GM12878 (cell line): ENCODE measurements around the gene IFT172. TPM values are rescaled to one million over a fixed set of nuclear protein-coding genes. Genes with fewer than 3 reads are reported as not detected.
A peak's percentile ranks its signal among the peaks of the same experiment; 100 is the strongest.

ENCODE experiments used
- ATAC-seq: fragments of 200-7000 bp; cut with Tn5 transposase; 3 replicates; pipeline ENCODE4 v1.9.1; 2020; ENCODE audit warnings: mild to moderate bottlenecking, moderate library complexity
- BruUV-seq: library from RNA; stranded (reverse); fragments of 400-500 nt; replicated peaks from 2 replicates; lab custom pipeline; 2021; lab: Mats Ljungman, UMichigan
- CTCF ChIA-PET: fragments of 300-600 bp; sonication (Branson Sonifier 250); formaldehyde crosslinking; extraction: SDS; loops from one replicate; lab custom pipeline; 2021; ENCODE audit warnings: inconsistent platforms; lab: Yijun Ruan, JAX
- POLR2A ChIA-PET: fragments of 350-600 bp; formaldehyde crosslinking; extraction: SDS; loops from one replicate; lab custom pipeline; 2021; ENCODE audit warnings: inconsistent platforms; lab: Charles Lee
- RAD21 ChIA-PET: fragments of 300-600 bp; sonication (Branson Sonifier 250); formaldehyde crosslinking; loops from one replicate; lab custom pipeline; 2023; ENCODE audit warnings: antibody characterized with exemption; ENCODE audit not compliant: unreplicated experiment; lab: Charles Lee
- SMC1A ChIA-PET: fragments of 300-600 bp; sonication (Branson Sonifier 250); formaldehyde crosslinking; loops from one replicate; lab custom pipeline; 2023; ENCODE audit not compliant: unreplicated experiment, uncharacterized antibody; lab: Charles Lee
- DNase-seq: peaks from one replicate; pipeline ENCODE4 v3.0.0-alpha.2; 2011; ENCODE audit warnings: low read depth, low spot score
- FAIRE-seq: peaks from 3 replicates; lab custom pipeline; 2011; peaks lifted over from hg19 to GRCh38; lab: Jason Lieb, UNC
- H2AFZ ChIP-seq: 2 replicates; pipeline ENCODE4 v1.6.0; 2011; ENCODE audit warnings: low read depth, low read length, control low read depth; ENCODE audit not compliant: control insufficient read depth
- H3K27ac ChIP-seq: 2 replicates; pipeline ENCODE4 v1.5.1; 2011; ENCODE audit warnings: control low read depth; ENCODE audit not compliant: control insufficient read depth, insufficient read depth
- H3K27me3 ChIP-seq, 2 experiments: replicated peaks in 1 of 2; 2 replicates each; pipeline versions ENCODE4 v1.6.0 to v1.6.1; 2011; ENCODE audit warnings: low read length in 1 of 2; ENCODE audit not compliant: control insufficient read depth in 2 of 2, insufficient read depth in 2 of 2
- H3K36me3 ChIP-seq, 2 experiments: 2 replicates each; pipeline ENCODE4 v1.5.1; 2011; ENCODE audit warnings: low read length in 1 of 2; ENCODE audit not compliant: control insufficient read depth in 2 of 2, insufficient read depth in 2 of 2
- H3K4me1 ChIP-seq: 2 replicates; pipeline ENCODE4 v1.6.1; 2011; ENCODE audit warnings: mild to moderate bottlenecking, low read length, moderate library complexity, mixed read lengths; ENCODE audit not compliant: control insufficient read depth, insufficient read depth
- H3K4me2 ChIP-seq: 2 replicates; pipeline ENCODE4 v1.6.0; 2011; ENCODE audit warnings: control low read depth; ENCODE audit not compliant: control insufficient read depth, insufficient read depth
- H3K4me3 ChIP-seq: fragments of 200-600 bp; sonication (generic); 2 replicates; pipeline ENCODE4 v1.5.1; 2016
- H3K79me2 ChIP-seq: 2 replicates; pipeline ENCODE4 v1.6.0; 2011; ENCODE audit warnings: low read length; ENCODE audit not compliant: control insufficient read depth, insufficient read depth
- H3K9ac ChIP-seq: 2 replicates; pipeline ENCODE4 v1.8.0; 2011; ENCODE audit warnings: low read length, control low read depth, mixed read lengths; ENCODE audit not compliant: control insufficient read depth, insufficient read depth
- H3K9me3 ChIP-seq: replicated peaks from 3 replicates; pipeline ENCODE4 v1.5.1; 2011; ENCODE audit warnings: mild to moderate bottlenecking, low read length; ENCODE audit not compliant: control insufficient read depth, insufficient read depth
- H4K20me1 ChIP-seq: 2 replicates; pipeline ENCODE4 v1.6.0; 2011; ENCODE audit not compliant: control insufficient read depth, insufficient read depth
- ATF7 ChIP-seq: fragments of 450-650 bp; IDR thresholded peaks from 2 replicates; pipeline ENCODE4 v1.6.1; 2016; ENCODE audit warnings: low read depth, mild to moderate bottlenecking
- BHLHE40 ChIP-seq, 2 experiments: fragments of 450-650 bp in 1 of 2; IDR thresholded peaks; 2 replicates each; pipeline ENCODE4 v1.6.1; 2011 to 2017; ENCODE audit warnings: low read depth in 2 of 2, borderline replicate concordance in 1 of 2, improper control_type of control experiment in 1 of 2, low read length in 1 of 2, mild to moderate bottlenecking in 1 of 2
- CREB1 ChIP-seq: IDR thresholded peaks from 2 replicates; pipeline ENCODE4 v1.6.1; 2012; ENCODE audit warnings: low read depth, mild to moderate bottlenecking, inconsistent platforms
- MYB ChIP-seq: fragments of 150-350 bp; IDR thresholded peaks from 2 replicates; pipeline ENCODE4 v1.6.1; 2014; ENCODE audit warnings: mild to moderate bottlenecking, low read depth, low read length, borderline replicate concordance
- POLR2AphosphoS5 ChIP-seq: IDR thresholded peaks from 2 replicates; pipeline ENCODE4 v1.6.1; 2011; ENCODE audit warnings: mild to moderate bottlenecking, low read length, inconsistent platforms
- RAD51 ChIP-seq: fragments of 450-650 bp; IDR thresholded peaks from 2 replicates; pipeline ENCODE4 v1.6.1; 2016; ENCODE audit warnings: moderate library complexity, mild to moderate bottlenecking, inconsistent platforms
- REST ChIP-seq: IDR thresholded peaks from 2 replicates; pipeline ENCODE4 v1.6.1; 2012; ENCODE audit warnings: mild to moderate bottlenecking, low read depth, low read length
- ZNF384 ChIP-seq: IDR thresholded peaks from 2 replicates; pipeline ENCODE4 v1.6.1; 2012; ENCODE audit warnings: low read depth, mild to moderate bottlenecking, low read length, improper control_type of control experiment, borderline replicate concordance
- in situ Hi-C: fragments of 300-500 bp; cut with MboI; formaldehyde crosslinking; loops from 9 replicates; pipeline ENCODE4 v1.14.3; 2018; ENCODE audit warnings: mixed read lengths
- intact Hi-C: fragments of 100-400 bp; cut with micrococcal nuclease; formaldehyde crosslinking; loops from one replicate; pipeline ENCODE4 v1.14.2; 2022; ENCODE audit not compliant: unreplicated experiment
- polyA plus RNA-seq, 11 experiments: library from polyadenylated mRNA; depleted of rRNA in 4 of 11; unstranded in 6 of 11; stranded (reverse) in 5 of 11; fragments of >200 nt; fragmentation: Nextera tagmentation in 4 of 11; fragmentation: Illumina TruSeq in 1 of 11; extraction: Ambion mirVana in 4 of 11; extraction: Trizol in 1 of 11; gene quantifications; 1 replicate in 1 of 11; 2 replicates in 10 of 11; pipeline versions ENCODE4 v1.2.1 to v1.2.3, GENCODE V29; 2011 to 2016; ENCODE audit warnings: inconsistent platforms in 2 of 11, missing spikeins in 2 of 11, low read depth in 1 of 11
- total RNA-seq, 4 experiments: library from RNA; depleted of rRNA in 3 of 4; stranded (reverse); fragments of >200 nt in 3 of 4; fragmentation: Illumina TruSeq in 1 of 4; extraction: Trizol in 1 of 4; gene quantifications; 2 replicates each; pipeline versions ENCODE4 v1.2.1 to v1.2.3, GENCODE V29; 2013 to 2021
- TF ChIP-seq, protein P1 (sequence below): fragments of 450-650 bp; IDR thresholded peaks from 2 replicates; pipeline ENCODE4 v1.6.1; 2016; ENCODE audit warnings: mild to moderate bottlenecking

IFT172 gene
- total and polyA plus RNA-seq, 10 of the 15 experiments (the other 5 are each of a cell fraction or from before 2014, with no cell fraction given): 2.4 to 8.6 (median 6.2) TPM

DNA sequence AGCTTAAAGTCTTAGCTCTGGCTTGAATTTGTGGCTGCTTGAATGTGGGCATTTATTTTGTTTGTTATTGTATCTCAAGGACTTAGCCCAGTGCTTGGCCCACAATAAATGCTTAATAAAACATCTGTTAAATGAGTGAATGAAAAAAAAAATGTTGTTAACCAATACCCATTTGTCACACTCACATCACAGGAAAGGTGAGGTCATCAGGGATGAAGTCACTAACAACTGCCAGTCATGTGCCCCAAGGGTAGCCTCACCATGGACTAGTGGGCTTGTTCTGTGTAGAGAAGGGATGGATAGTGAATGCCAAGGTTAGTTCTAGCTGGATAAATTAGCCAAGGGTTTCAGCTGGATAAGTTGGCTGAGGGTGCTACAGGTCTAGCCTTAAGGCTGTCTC is 58.1 kb downstream of the IFT172 start:
- SMC1A ChIA-PET: interaction anchor here (1.1 to 4.9 kb wide), 7 partner anchors 22 to 252 kb away, joined by 3 to 20 read pairs (median 12); partner anchors contain the start of genes MPV17 and PPM1G
- H3K4me2 ChIP-seq: no peak overlapping the region
- in situ Hi-C loops: no loop called here

More for the DNA sequence above, 58.1 kb downstream of the IFT172 start:
- H3K79me2 ChIP-seq: peaks cover 36% of the 10 kb centered on the region
- H3K9ac ChIP-seq: no peak overlapping the region
- H4K20me1 ChIP-seq: no peaks in the 10 kb centered on the region
- ChIA-PET RAD21 (interaction anchor here (0.6 kb wide), 1 partner anchor 67 kb away, joined by 3 read pairs; no protein-coding TSS in a partner anchor), CTCF (interaction anchor here (0.7 to 5.8 kb wide), 13 partner anchors 7 to 268 kb away, joined by 3 to 52 read pairs (median 6); partner anchors contain the start of genes EIF2B4, MPV17, PPM1G and SNX17), POLR2A (interaction anchor here (0.8 to 5.8 kb wide), 4 partner anchors 21 to 148 kb away, joined by 3 to 71 read pairs (median 5); partner anchors contain the start of genes PPM1G and ZNF513)
- 0 out of 4 replicates have a peak, but pooled peaks of 1 of the 2 experiments have one; percentile 5 for TF ChIP-seq BHLHE40 (IDR thresholded peaks at IDR 0.05; ENCODE audit: borderline replicate concordance in 1 of 2, low read depth in 2 of 2, low read length in 1 of 2)
- no peak for TF ChIP-seq MYB
- TF ChIP-seq, protein P1, sequence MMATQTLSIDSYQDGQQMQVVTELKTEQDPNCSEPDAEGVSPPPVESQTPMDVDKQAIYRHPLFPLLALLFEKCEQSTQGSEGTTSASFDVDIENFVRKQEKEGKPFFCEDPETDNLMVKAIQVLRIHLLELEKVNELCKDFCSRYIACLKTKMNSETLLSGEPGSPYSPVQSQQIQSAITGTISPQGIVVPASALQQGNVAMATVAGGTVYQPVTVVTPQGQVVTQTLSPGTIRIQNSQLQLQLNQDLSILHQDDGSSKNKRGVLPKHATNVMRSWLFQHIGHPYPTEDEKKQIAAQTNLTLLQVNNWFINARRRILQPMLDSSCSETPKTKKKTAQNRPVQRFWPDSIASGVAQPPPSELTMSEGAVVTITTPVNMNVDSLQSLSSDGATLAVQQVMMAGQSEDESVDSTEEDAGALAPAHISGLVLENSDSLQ: peak; percentile 63
- TF ChIP-seq REST: no peak
- peak; percentile 87 for TF ChIP-seq ATF7
- no peak for TF ChIP-seq ZNF384
- peak; percentile 41; the same call in 1 of the 2 replicates for TF ChIP-seq RAD51
- 0 out of 2 replicates have a peak, but pooled peaks have one; percentile 42 for TF ChIP-seq CREB1
- TF ChIP-seq POLR2AphosphoS5: no peak
- BruUV-seq: TSS peak; percentile 23
- intact Hi-C loops: no loop called here
- ATAC-seq: no peak
- H3K4me3 ChIP-seq: no peak overlapping the region
- no peak for FAIRE-seq
- no peaks in the 10 kb centered on the region for H3K27me3 ChIP-seq
- no peaks in the 10 kb centered on the region for H3K9me3 ChIP-seq
- no peak overlapping the region for H2AFZ ChIP-seq
- peaks cover 6 to 19% of the 10 kb centered on the region in 2 experiments; a peak in 2 of 4 replicates for H3K36me3 ChIP-seq
- no peak for DNase-seq
- H3K4me1 ChIP-seq: no peaks in the 10 kb centered on the region
- no peak overlapping the region for H3K27ac ChIP-seq
